GM18508 (cell line): ENCODE data around the gene CMSS1.
"Not testable (repeated sequence)": the region's sequence is repeated elsewhere in the genome, so short reads cannot be mapped to it uniquely, and the experiment has no call there.

Source experiments
- ATAC-seq: cut with Tn5 transposase; IDR thresholded peaks from one replicate; pipeline ENCODE4 v1.9.1; 2021; ENCODE audit warnings: moderate number of reproducible peaks; ENCODE audit not compliant: insufficient read depth, unreplicated experiment

The CMSS1 gene

GRCh38 chr3:100228247-100228646, 410.6 kb downstream of the CMSS1 start:
- no peak for ATAC-seq

- not testable (repeated sequence) for ATAC-seq
Measured at GRCh38 chr3:100229188-100229587, 411.5 kb downstream of the CMSS1 start.

GRCh38 chr3:100230710-100231109, 413.0 kb downstream of the CMSS1 start:
- ATAC-seq = no peak
